MM.1S (cell line): ENCODE results near the gene OPA3.

Source experiments
- DNase-seq: peaks from one replicate; pipeline ENCODE4 v3.0.0-alpha.2; 2015
- H2AFZ ChIP-seq: fragments of 300-600 bp; sonication (generic); 2 replicates; pipeline ENCODE4 v1.6.0; 2016; ENCODE audit warnings: antibody characterized with exemption, low read length
- H3F3A ChIP-seq: fragments of 300-600 bp; sonication (generic); 2 replicates; pipeline ENCODE4 v1.6.1; 2016; ENCODE audit warnings: mild to moderate bottlenecking, antibody characterized with exemption, low read length, moderate library complexity, mixed read lengths; ENCODE audit not compliant: insufficient read depth
- H3K27ac ChIP-seq: fragments of 300-600 bp; sonication (generic); 2 replicates; pipeline ENCODE4 v1.5.1; 2016; ENCODE audit warnings: mild to moderate bottlenecking, low read length
- H3K27me3 ChIP-seq: fragments of 300-600 bp; sonication (generic); replicated peaks from 2 replicates; pipeline ENCODE4 v1.6.0; 2016; ENCODE audit warnings: low read length; ENCODE audit not compliant: insufficient read depth
- H3K36me3 ChIP-seq: fragments of 300-600 bp; sonication (generic); replicated peaks from 2 replicates; pipeline ENCODE4 v1.6.1; 2016; ENCODE audit warnings: mild to moderate bottlenecking, low read length, mixed read lengths; ENCODE audit not compliant: insufficient read depth
- H3K4me1 ChIP-seq: fragments of 300-600 bp; sonication (generic); 2 replicates; pipeline ENCODE4 v1.6.1; 2016; ENCODE audit warnings: low read length, mixed read lengths
- H3K4me2 ChIP-seq: fragments of 300-600 bp; sonication (generic); 2 replicates; pipeline ENCODE4 v1.6.0; 2016; ENCODE audit warnings: low read depth, low read length
- H3K4me3 ChIP-seq: fragments of 300-600 bp; sonication (generic); 2 replicates; pipeline ENCODE4 v1.5.1; 2016; ENCODE audit warnings: low read length, mixed read lengths
- H3K79me2 ChIP-seq: fragments of 300-600 bp; sonication (generic); 2 replicates; pipeline ENCODE4 v1.6.1; 2016; ENCODE audit warnings: mixed run types, low read length, mixed read lengths
- H3K9ac ChIP-seq: fragments of 300-600 bp; sonication (generic); 2 replicates; pipeline ENCODE4 v1.6.1; 2016; ENCODE audit warnings: low read length, mixed read lengths
- H3K9me2 ChIP-seq: fragments of 300-600 bp; sonication (generic); replicated peaks from 2 replicates; pipeline ENCODE4 v1.6.1; 2016; ENCODE audit warnings: mild to moderate bottlenecking, low read length, mixed read lengths; ENCODE audit not compliant: insufficient read depth
- H3K9me3 ChIP-seq: fragments of 300-600 bp; sonication (generic); replicated peaks from 2 replicates; pipeline ENCODE4 v1.6.1; 2016; ENCODE audit warnings: mild to moderate bottlenecking, low read length, mixed read lengths; ENCODE audit not compliant: insufficient read depth
- H4K20me1 ChIP-seq: fragments of 300-600 bp; sonication (generic); 2 replicates; pipeline ENCODE4 v1.6.1; 2016; ENCODE audit warnings: mild to moderate bottlenecking, low read length, moderate library complexity, mixed read lengths; ENCODE audit not compliant: insufficient read depth
- EZH2 ChIP-seq: fragments of 300-600 bp; sonication (generic); optimal IDR thresholded peaks from 2 replicates; pipeline ENCODE3; 2017; ENCODE audit warnings: low read depth, mild to moderate bottlenecking, antibody characterized with exemption, low read length, mixed read lengths
- EZH2phosphoT487 ChIP-seq: fragments of 300-600 bp; sonication (generic); IDR thresholded peaks from 2 replicates; pipeline ENCODE4 v1.6.1; 2018; ENCODE audit warnings: antibody characterized with exemption, low read length
- TF ChIP-seq, protein P1 (sequence below): fragments of 300-600 bp; sonication (generic); IDR thresholded peaks from 2 replicates; pipeline ENCODE4 v1.5.1; 2016; ENCODE audit warnings: antibody characterized with exemption, low read length, mixed read lengths

Gene OPA3

DNA sequence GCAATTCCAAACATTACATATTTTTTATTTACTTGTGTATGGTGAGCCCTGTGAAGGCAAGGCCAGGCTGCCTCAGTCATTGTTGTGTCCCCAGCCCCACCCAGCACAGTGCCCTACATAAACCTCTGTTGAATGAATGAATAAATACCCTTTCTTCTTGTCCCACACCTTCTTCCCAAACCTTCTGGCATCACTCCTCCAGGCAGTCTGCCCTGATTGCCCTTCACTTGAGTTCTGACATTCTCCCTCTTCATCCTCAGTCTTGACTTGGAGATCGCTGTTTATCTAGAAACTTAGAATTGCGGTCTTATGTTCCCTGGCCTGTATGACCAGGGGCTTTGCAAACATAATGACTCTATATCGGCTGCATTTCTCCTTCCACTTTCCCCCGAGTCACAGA is 5.2 kb upstream of the OPA3 start:
- H3K36me3 ChIP-seq, result no peaks in the 10 kb centered on the region
- peaks cover 50% of the 10 kb centered on the region for H3K27me3 ChIP-seq
- no peak overlapping the region for H3K4me2 ChIP-seq
- no peak overlapping the region for H3K4me3 ChIP-seq
- H4K20me1 ChIP-seq, result no peaks in the 10 kb centered on the region
- no peaks in the 10 kb centered on the region for H3K79me2 ChIP-seq
- H3K4me1 ChIP-seq, result peaks cover 9% of the 10 kb centered on the region
- H3K9me2 ChIP-seq, result no peaks in the 10 kb centered on the region
- H3F3A ChIP-seq, result no peaks in the 10 kb centered on the region
- H3K27ac ChIP-seq, result no peak overlapping the region
- no peak for TF ChIP-seq EZH2phosphoT487
- TF ChIP-seq, protein P1, sequence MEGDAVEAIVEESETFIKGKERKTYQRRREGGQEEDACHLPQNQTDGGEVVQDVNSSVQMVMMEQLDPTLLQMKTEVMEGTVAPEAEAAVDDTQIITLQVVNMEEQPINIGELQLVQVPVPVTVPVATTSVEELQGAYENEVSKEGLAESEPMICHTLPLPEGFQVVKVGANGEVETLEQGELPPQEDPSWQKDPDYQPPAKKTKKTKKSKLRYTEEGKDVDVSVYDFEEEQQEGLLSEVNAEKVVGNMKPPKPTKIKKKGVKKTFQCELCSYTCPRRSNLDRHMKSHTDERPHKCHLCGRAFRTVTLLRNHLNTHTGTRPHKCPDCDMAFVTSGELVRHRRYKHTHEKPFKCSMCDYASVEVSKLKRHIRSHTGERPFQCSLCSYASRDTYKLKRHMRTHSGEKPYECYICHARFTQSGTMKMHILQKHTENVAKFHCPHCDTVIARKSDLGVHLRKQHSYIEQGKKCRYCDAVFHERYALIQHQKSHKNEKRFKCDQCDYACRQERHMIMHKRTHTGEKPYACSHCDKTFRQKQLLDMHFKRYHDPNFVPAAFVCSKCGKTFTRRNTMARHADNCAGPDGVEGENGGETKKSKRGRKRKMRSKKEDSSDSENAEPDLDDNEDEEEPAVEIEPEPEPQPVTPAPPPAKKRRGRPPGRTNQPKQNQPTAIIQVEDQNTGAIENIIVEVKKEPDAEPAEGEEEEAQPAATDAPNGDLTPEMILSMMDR, result no peak
- no peak for TF ChIP-seq EZH2
- H2AFZ ChIP-seq, result no peak overlapping the region
- H3K9me3 ChIP-seq, result no peaks in the 10 kb centered on the region
- DNase-seq, result no peak
- H3K9ac ChIP-seq, result no peak overlapping the region

DNA sequence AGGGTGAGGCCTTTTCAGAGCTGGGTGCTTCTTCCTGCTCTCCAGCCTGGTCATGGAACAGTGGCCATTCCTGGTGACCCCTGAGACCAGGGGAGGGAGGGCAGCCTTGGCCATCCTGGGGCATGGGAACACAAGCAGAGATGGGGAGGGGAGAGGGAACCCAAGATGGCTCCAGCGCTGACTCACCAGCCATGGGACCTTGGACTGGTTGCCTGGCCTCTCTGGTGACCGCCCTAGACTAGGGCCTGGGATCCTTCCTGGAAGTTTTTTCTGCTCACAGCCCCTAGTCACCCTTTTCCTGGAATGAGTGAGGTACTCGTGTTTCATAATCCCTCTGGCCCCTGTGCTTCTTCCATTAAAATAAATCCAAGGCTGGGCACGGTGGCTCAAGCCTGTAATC is 3.3 kb upstream of the OPA3 start:
- no peak overlapping the region for H3K4me2 ChIP-seq
- no peak overlapping the region for H3K4me3 ChIP-seq
- H3K9me2 ChIP-seq, result no peaks in the 10 kb centered on the region
- H3K9ac ChIP-seq, result no peak overlapping the region
- H3K9me3 ChIP-seq, result no peaks in the 10 kb centered on the region
- no peaks in the 10 kb centered on the region for H3K36me3 ChIP-seq
- no peaks in the 10 kb centered on the region for H3F3A ChIP-seq
- H3K27me3 ChIP-seq, result peaks cover 40% of the 10 kb centered on the region
- H3K4me1 ChIP-seq, result peaks cover 9% of the 10 kb centered on the region
- peaks cover 11% of the 10 kb centered on the region for H3K79me2 ChIP-seq
- no peaks in the 10 kb centered on the region for H4K20me1 ChIP-seq
- no peak for TF ChIP-seq EZH2phosphoT487
- no peak for DNase-seq
- H2AFZ ChIP-seq, result no peak overlapping the region
- no peak overlapping the region for H3K27ac ChIP-seq

DNA sequence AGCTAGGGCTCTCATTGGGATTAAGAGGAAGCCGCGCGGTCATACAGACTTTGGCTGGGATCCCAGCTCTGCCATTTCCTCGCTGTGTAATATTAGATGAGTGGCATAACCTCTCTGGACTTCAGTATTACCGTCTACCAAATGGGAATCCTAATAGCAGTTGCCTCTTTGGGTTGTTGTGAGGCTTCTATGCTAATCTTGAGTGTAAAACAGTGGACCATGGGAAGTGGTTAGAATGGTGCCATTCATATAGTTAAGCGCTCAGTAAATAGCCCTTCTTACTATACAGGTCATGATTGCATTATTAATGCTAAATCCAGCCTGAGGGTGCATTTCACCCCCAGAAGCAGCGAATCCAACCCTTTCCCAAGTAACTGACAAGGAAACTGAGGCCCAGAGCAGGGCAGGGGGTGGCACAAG is 566 bp upstream of the OPA3 start:
- TF ChIP-seq EZH2phosphoT487 (no peak), EZH2 (no peak)
- TF ChIP-seq, protein P1, result no peak
- H2AFZ ChIP-seq, result peak overlapping the region; percentile 93

DNA sequence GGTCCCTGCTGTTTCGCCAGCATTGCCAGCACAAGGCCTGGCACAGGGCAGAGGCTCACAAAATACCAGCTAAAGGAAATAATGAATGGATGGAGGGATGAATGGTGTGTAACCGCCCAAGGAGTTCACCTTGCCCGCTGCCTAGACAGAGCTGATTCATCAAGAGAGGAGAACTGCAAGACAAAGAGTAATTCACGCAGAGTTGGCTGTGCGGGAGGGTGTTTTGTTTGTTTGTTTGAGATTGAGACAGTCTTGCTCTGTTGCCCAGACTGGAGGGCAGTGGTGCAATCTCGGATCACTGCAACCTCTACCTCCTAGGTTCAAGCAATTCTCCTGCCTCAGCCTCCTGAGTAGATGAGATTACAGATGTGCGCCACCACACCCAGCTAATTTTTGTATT is 3.0 kb downstream of the OPA3 start:
- TF ChIP-seq, protein P1, result no peak
- TF ChIP-seq EZH2phosphoT487, result no peak
- TF ChIP-seq EZH2, result no peak
- Histone ChIP-seq H3K36me3 (no peaks in the 10 kb centered on the region), H3K4me3 (no peak overlapping the region), H3K9ac (no peak overlapping the region), H4K20me1 (no peaks in the 10 kb centered on the region), H3K27me3 (no peaks in the 10 kb centered on the region), H3K27ac (no peak overlapping the region), H2AFZ (no peak overlapping the region), H3K79me2 (peaks cover 45% of the 10 kb centered on the region), H3K9me3 (no peaks in the 10 kb centered on the region), H3K4me1 (peaks cover 6% of the 10 kb centered on the region; the same call in 1 of the 2 replicates), H3K9me2 (no peaks in the 10 kb centered on the region), H3K4me2 (no peak overlapping the region), H3F3A (peaks cover 6% of the 10 kb centered on the region; the same call in 1 of the 2 replicates)
- DNase-seq, result no peak

More for the DNA sequence above, 566 bp upstream of the OPA3 start:
- Histone ChIP-seq H3K27ac (peak overlapping the region; percentile 19; the same call in 1 of the 2 replicates), H3K27me3 (peaks cover 15% of the 10 kb centered on the region), H3F3A (no peaks in the 10 kb centered on the region), H3K36me3 (no peaks in the 10 kb centered on the region), H3K4me2 (peak overlapping the region; percentile 96), H3K9me3 (no peaks in the 10 kb centered on the region), H3K4me1 (peaks cover 6% of the 10 kb centered on the region; the same call in 1 of the 2 replicates), H3K9me2 (no peaks in the 10 kb centered on the region), H3K9ac (peak overlapping the region; percentile 44; the same call in 1 of the 2 replicates), H4K20me1 (no peaks in the 10 kb centered on the region), H3K79me2 (peaks cover 30% of the 10 kb centered on the region), H3K4me3 (peak overlapping the region; percentile 80)
- DNase-seq, result no peak
